GM18499 (cell line): ENCODE results near the gene LBX2.
A peak's percentile ranks its signal among the peaks of the same experiment; 100 is the strongest.

ENCODE experiments used
- ATAC-seq: cut with Tn5 transposase; IDR thresholded peaks from one replicate; pipeline ENCODE4 v1.9.1; 2021; ENCODE audit warnings: moderate number of reproducible peaks; ENCODE audit not compliant: insufficient read depth, unreplicated experiment

The LBX2 gene, protein sequence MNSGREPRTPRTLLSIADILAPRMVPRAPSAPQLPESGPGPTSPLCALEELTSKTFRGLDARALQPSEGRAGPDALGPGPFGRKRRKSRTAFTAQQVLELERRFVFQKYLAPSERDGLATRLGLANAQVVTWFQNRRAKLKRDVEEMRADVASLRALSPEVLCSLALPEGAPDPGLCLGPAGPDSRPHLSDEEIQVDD

DNA sequence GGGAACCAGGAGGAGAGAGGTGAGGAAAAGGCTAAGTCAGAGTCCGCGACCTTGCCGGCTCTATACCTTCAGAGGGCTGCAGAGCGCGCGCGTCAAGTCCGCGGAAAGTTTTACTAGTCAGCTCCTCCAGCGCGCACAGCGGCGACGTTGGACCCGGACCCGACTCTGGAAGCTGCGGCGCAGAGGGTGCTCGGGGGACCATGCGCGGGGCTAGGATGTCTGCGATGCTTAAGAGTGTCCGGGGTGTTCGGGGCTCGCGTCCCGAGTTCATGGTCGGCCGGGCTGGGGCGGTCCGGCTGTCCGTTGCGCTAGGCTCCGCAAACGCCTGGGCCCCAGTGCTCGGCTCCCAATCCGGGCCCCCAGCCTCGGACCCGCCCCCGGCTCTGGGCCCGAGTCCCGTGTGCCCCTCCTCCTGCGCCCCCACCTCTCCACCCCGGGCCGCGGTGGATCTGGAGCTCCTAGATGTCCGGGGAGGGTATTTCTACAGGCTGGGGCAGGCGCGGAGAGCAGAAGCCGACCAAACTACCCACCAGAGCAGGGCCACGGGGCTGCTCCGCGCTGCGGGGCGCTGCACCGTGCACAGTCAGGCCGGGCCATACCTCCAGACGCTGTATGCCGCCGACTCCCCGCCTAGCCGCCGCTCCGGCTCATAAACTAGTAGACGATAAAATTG, at the start of gene LBX2:
Gene LBX2 (minus strand): TSS at position 337 of the 673 bp plus-strand sequence. CDS start 66 bp downstream, at position 271.
- ATAC-seq = no peak

DNA sequence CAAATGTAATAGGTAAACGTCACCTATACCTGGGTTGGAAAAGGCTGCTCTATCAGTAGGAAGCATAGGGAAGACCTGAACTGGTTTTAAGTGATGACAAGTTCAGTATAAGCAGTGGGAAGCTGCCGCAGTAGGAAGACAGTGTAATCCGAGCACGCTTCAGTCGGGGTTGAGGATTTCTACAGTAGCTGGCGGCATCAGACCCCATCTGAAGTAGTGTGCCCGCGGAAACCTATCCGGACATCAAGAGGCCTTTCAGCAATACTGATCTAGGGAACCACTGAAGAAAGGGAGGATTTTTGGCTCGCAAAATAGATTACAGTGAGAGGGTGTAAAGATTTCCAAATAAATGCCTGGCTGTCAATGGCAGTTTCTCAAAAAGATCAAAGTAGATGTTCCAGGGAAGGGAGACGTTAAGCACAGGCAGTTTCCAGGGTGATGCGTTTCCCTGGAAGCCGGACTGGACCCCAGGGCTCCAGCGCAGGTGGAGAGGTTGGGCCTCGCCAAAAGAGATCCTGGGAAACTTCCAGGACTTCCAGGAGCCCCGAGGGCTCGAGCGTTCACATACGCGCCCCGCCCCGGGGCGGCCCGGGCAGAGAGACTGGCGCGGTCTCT, 49.0 kb upstream of the LBX2 start:
- no peak for ATAC-seq

DNA sequence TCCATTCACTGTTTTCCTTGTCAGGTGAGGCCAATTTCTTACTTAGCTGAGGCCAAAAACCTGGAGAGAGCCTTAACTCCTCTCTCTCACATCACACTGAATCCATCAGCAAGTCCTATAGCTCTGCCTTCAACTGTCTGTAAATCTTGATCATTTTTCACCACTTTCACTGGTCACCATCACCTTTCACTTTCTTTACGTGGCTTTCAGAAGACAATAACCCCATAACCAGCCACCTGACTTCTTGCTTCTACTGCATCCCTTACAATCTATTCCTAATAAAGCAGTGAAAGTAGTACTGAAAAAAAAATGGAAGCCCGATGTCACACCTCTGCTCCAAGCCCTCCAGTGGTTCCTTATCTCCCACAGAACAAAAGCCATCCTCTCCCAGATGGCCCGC, 46.6 kb upstream of the LBX2 start:
- no peak for ATAC-seq

DNA sequence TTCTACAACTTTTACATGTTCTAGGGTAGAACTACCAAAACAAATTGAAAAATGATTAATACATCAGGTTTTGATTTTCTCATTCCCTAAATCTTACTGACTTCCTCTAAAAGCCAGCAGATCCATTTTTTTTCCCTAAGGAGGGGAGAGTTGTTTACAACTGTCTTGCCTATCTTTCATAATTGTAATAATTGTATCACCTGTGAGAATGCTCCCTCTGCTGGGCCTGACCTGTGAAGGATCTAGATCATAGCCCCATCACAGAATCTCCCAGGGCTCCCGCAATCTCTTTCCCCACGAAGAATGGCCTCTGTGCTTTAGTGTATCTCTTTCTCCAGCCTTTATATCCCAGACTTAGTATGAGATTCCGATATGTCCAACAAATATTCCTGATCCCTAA, 45.2 kb upstream of the LBX2 start:
- no peak for ATAC-seq

DNA sequence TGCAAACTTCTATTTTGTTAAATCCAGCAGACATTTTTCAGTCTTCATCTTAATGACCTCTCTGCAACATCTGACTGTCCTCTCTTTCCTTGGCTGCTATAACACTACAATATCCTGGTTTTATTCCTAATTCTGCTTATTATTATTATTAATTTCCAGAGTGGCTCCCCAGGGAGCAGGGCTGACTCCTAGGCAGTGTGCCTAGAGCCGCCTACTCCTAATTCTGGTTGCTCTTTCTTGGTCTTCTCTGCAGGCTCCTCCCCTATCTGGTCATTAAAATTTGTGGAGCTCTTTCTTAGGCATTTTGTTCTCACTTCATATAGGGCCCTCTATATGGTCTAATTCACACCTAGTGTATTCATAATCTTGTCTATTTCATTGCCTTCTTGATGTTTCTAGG, 43.6 kb upstream of the LBX2 start:
- ATAC-seq = no peak

DNA sequence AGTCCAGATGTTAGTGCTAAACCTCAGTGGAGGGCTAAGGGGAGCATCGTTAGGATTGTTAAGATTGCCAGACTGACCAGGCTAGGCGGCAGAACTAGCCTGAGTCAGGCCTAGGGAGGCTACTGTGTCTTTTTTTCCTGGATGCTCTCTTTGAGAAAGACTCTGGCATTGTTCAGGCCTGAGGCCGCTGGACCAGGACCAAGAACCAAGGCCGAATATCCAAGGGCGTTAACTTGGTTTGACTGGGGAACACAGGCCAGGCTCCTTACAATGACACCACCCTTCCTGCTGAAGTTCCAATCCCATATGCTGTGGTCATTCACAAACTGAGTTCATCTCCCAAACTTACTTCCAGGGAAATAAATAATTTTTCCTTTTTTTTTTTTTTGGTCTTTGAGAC, 40.9 kb upstream of the LBX2 start:
- ATAC-seq = no peak

DNA sequence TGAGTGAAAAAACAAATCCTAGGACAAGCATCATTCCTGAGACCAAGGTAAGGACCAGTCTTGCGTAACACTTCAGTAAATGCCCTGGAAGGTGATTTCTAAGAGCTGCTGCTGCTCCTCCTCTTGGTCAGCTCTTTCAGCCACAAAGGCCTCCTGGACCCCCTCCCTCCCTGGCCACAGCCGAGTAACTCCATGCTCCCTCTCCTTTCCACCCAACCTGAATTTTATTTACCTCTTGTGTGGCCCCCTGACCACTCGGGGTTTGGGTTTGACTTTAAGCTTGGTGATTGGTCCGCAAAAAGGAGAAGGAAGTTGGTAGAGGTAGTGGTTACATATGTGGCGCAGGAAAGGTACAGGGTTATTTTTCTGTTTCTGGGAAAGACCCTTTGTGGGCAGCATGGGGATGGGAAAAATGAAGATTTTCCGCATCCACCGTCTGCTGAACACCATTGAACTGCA, 39.5 kb upstream of the LBX2 start:
- no peak for ATAC-seq

DNA sequence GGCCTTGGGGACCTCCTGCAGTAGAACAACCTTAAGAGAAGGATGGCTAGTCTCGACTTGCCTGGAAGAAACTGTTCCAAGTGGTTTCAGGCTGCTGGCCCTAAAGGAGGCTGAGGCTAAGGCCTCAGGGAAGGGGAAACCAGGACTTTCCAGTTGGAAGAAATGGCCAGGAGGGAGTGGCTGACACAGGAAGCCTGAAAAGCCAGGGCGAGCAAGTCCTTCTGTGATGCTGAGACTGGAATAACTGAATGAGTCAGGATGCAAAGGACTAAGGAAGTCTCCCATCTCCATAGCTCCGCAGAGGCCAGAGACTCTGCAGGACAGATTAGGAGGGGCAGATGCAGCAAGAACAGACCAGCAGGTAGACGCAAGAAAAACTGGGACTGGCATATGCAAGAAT, 37.7 kb upstream of the LBX2 start:
- no peak for ATAC-seq

DNA sequence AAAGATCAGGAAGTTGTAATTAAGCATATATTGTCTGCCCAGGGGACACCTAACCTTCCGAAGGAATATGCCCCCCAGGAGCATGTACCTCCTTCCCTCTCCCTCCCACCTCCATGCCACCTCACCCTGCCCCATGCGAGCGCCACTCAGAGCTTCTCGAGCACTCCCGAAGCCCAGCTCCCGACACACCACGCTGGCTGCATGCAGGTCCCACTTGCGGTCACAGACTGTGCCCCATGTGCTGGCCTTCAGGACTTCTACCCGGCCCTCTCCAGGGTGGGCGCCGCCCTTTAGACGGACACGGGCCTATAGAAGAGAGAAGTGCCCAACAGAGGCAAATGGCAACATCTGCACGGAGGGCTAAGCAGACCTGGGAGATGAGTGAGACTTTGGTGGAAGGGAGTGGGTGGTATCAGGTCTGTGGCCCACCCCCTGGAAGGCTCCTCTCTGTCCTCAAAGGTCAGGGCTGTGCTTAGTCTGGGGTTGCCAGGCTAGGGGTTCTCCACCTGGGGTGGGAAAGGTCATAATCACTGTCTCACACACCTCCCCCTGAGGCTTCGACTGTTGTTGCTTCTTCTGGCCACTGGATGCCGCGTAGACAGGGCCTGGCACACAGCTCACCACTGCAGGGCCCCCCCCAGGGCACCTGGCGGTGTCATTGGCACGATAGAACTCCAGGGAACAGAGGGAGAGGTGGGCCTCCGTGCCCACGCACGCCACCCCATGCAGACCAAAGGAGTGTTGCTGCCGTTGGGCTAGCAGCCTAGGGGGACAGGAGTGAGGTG, 37.0 kb upstream of the LBX2 start:
- ATAC-seq = no peak

DNA sequence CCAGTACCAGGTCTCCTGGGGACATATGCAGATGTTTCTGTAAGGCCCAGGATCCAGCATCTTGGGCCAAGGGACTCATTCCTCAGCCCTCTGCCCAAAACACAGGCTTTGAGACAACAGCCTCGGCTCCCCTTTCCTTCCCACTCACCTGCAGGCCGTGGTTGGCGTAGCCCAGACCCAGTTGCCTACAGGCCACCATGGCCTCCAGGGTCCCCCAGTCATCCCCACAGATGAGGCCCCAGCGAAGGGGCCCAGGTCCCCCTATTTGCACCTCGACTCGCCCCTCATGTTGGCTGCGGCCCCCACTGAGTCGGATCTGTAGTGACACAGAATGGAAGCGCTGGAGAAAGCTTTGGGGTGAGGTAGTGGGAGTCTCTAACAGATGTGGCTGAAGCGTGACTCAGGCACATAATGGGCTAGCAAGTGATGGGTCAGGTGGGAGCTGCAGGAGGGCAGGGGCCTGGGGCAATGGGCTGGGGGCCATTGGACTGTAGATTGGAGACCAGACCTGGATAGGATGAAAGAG, 36.1 kb upstream of the LBX2 start:
- ATAC-seq = no peak

DNA sequence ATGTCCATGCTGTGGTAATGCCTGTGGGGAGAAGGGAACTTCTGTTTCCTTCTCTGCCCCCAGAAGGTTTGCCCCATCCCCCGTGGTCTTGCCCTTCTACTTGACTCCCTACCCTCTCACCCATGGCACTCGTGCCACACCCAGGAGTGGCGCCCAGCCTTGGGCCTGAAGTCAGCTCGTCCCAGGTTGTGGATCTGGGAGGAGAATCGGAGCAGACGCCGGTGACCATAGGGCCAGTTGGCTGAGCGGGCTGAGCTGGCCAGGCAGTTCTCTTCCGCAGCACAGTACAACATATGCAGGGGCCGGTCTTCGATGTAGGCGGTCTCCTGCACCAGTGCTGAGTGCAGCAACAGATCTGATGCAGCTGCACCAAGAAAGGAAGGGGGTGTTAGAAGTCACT, 35.0 kb upstream of the LBX2 start:
- ATAC-seq = no peak

DNA sequence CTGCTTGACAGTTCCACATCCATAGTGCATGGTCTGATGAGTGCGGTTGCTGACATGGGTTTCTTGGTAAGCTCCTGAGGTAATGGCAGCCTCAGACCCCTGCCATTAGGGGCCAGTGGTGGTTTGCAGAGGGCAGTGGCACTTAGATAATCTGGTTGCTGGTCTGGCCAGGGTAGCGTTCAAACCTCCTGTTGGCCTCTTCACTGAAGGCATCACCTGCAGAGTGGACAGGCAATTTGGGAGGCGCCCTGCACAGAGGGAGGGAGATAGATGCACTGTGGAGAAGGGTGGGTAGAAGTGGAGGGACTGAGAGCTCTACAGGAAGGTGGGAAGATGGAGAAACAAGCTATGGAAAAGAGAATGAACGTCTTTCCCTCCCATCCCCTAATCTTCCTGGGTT, 34.1 kb upstream of the LBX2 start:
- ATAC-seq = no peak

DNA sequence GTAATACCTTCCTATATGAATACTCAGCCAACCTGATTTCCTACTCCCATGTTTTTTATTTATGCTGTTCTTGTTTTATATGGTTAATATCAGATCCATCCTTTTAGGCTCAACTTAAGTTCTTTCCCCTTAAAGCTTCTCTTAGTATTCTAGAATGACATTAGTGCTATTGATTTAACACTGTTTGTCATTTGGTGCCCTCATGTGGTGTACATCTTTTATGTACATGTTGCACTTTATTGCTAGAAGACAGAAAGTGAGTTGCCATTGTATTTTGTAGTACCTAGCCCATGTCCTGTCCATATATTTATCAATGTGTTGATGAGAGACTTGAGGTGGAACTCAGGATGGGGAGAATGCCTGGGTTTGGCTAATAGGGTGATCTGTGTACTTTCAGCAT, 32.8 kb upstream of the LBX2 start:
- no peak for ATAC-seq

DNA sequence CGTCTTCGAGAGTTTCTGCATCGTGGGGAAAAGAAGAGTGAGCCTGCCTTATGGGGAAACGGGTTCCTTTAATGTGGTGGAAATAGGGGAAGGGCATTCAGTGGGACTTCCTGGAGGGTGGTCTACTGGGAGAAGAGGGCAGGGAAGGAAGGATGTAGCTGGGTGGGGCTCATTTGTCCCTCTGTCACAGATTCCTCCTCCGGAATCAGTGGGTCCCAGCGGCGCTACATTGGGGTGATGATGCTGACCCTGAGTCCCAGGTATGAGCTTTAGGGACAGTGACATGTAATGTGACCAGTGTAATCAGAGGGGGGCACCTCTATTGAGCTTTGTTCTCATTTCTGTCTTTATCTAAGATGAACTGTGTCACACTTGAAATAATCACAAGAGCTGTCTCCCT, 32.3 kb upstream of the LBX2 start:
- ATAC-seq = no peak

DNA sequence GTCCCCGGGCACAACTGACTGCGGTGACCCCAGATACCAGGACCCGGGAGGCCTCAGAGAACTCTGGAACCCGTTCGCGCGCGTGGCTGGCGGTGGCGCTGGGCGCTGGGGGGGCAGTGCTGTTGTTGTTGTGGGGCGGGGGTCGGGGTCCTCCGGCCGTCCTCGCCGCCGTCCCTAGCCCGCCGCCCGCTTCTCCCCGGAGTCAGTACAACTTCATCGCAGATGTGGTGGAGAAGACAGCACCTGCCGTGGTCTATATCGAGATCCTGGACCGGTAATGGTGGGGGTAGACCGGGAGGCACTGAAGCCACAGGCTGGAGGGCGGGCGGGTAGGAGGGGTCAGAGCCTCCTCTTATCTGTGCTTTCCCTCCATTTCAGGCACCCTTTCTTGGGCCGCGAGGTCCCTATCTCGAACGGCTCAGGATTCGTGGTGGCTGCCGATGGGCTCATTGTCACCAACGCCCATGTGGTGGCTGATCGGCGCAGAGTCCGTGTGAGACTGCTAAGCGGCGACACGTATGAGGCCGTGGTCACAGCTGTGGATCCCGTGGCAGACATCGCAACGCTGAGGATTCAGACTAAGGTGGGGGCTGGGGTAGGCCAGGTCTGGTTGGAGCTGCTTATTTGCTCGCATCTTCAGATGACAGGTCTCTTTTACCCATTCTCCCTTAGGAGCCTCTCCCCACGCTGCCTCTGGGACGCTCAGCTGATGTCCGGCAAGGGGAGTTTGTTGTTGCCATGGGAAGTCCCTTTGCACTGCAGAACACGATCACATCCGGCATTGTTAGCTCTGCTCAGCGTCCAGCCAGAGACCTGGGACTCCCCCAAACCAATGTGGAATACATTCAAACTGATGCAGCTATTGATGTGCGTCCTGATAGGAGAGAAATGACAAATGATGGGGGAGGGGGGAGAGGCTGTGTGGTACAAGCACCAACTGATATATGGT, 31.1 kb upstream of the LBX2 start:
- ATAC-seq = no peak

DNA sequence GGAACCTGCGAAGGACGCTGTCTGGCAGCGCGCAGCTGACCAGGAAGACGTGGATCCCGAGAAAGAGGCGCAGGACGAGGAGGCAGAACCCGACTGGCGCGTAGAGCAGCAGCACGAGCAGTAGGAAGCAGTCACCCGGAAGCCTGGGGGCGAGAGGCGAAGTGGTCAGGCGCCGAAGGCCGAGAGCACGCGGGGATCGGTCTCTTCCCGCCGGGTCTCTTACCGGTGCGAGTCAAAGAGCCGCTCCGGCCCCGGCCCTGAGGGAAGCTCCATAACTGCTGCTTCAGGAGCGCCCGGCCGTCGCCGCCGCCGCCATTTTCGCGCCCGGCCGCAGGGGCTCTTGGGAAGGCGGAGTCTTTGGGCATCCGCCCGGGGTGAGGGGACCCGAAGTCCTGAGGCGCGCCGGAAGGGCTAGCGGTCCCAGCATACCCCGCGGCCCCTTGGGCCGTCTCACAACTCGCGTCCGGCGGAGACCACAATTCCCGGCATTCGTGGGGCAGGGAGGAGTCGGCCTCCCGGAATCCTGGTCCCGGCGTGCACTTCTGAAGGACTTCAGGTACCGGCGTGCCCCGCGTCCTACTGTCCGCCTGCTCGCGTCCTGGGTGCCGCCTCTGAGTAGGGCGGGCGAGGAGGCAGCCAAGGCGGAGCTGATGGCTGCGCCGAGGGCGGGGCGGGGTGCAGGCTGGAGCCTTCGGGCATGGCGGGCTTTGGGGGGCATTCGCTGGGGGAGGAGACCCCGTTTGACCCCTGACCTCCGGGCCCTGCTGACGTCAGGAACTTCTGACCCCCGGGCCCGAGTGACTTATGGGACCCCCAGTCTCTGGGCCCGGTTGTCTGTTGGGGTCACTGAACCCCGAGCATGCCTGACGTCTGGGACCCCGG, 30.2 kb upstream of the LBX2 start, which contains the start of the genes AUP1 and HTRA2:
Gene AUP1 (minus strand): TSS at position 350 of the 882 bp plus-strand sequence. CDS start 77 bp downstream, at position 273.
Gene HTRA2 (plus strand): TSS at position 577 of the 882 bp plus-strand sequence. CDS start 74 bp downstream, at position 651.
- peak; percentile 50 for ATAC-seq

DNA sequence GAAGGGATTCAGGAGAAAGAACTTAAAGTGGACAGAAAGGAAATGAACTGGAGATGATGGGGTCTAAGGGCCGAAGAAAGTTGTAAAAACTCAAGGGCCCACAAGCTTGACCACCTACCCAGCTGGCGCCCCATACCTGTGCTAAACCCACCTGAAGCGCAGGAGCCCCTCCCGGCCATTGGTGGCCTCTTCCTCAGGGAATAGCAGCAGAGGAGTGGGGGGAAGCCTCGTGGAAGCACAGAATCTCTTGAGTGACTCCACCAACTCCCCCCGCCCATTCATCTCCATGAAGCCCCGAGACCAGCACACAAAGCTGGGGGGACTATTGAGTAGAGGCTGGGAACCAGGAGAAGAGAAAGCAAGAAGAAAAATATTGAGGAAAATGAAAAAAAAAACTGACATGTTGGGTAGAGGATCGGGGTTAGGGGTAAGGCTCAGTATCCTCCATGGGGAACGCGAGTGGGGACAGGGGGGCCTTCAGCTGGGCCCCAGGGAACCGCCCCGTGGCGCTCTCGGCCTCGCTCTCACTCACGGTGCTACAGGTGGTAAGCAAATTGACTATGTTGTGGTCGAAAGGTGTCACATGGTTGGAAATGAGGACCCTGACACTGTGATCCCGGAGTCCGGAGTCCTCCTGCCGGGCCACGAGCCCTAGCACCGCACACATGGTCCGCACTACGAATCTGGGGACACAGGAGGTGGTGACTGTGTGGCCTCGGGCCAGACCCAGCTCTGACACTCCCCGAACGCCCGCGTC, 29.4 kb upstream of the LBX2 start:
- ATAC-seq = peak; percentile 6

DNA sequence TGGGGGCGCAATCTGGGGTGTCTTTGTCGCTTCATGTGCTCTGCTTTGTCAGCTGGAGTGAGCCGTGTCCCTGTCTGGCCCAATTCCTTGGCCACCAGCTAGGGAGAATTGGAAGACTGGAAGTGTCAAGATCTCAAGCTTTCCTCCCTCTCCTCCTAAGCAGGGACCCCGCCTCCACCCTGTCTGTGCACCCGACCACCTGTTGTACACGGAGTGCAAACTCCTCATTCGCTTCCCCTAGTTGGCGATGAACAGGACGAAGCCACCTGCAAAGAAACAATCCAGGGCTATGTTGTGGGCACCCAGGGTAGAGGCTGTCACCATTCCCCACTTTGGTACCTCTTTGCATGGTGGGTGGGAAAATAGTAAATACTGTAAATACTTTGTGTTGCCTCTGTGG, 28.3 kb upstream of the LBX2 start:
- no peak for ATAC-seq
